PC-3 (cell line): ENCODE data around the gene ZNF426.

Experiments used
- EZH2 ChIP-seq: fragments of 300-600 bp; sonication (generic); IDR thresholded peaks from one replicate; pipeline ENCODE4 v1.6.1; 2017; ENCODE audit warnings: antibody characterized with exemption, mild to moderate bottlenecking, low read length; ENCODE audit not compliant: unreplicated experiment
- TF ChIP-seq, protein P1 (sequence below): fragments of 300-600 bp; sonication (generic); conservative IDR thresholded peaks from 2 replicates; pipeline ENCODE4 v1.5.1; 2017; ENCODE audit warnings: antibody characterized with exemption, low read depth, mild to moderate bottlenecking, low read length

DNA sequence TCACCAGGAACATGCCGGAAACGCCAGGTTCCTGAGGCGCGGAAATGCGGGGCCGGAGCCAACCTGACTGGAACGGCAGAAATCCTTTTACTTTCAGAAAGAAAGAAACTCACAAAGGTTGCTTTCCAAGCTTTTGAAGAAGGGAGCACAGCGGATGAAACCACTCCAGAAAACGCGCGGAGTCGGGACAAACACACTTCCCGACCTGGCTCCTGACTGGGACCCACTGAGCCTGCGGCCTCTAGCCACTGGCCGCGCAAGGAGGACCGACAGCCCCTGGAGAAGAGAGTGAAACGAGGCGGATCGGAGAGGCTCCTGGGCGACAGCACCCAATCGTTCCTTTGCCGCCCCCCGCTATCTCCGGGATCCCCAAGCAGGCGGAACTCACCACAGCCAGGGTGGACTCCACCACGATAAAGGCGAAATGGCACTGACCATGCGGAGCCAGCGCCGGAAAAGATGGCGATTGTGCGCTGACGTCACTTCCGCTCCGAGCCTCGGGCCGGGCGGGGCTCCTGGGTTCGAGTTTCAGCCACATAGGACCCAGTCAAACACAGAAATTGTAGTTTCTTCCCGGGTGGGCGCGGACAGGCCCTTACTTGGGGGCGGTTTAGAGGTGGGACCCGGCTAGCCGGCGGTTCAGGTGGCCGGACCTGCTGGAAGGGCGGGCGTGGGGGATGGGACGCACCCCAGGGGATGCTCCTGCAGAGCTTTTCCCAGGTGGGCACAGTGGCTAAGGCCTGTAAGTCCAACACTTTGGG, 45.8 kb upstream of the ZNF426 start, which contains the start of gene ZNF121:
- TF ChIP-seq, protein P1, sequence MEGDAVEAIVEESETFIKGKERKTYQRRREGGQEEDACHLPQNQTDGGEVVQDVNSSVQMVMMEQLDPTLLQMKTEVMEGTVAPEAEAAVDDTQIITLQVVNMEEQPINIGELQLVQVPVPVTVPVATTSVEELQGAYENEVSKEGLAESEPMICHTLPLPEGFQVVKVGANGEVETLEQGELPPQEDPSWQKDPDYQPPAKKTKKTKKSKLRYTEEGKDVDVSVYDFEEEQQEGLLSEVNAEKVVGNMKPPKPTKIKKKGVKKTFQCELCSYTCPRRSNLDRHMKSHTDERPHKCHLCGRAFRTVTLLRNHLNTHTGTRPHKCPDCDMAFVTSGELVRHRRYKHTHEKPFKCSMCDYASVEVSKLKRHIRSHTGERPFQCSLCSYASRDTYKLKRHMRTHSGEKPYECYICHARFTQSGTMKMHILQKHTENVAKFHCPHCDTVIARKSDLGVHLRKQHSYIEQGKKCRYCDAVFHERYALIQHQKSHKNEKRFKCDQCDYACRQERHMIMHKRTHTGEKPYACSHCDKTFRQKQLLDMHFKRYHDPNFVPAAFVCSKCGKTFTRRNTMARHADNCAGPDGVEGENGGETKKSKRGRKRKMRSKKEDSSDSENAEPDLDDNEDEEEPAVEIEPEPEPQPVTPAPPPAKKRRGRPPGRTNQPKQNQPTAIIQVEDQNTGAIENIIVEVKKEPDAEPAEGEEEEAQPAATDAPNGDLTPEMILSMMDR, result no peak
- TF ChIP-seq EZH2, result no peak
